HAP-1 (cell line): ENCODE results near the gene DMKN.

Experiments used
- DNase-seq, 2 experiments: peaks; one replicate each; pipeline ENCODE4 v3.0.0-alpha.2; 2016 to 2020; ENCODE audit warnings: low spot score in 2 of 2
- H3K27me3 ChIP-seq: fragments of 250-450 bp; sonication (Bioruptor Pico); 2 replicates; pipeline ENCODE4 v1.5.1; 2020; ENCODE audit warnings: low read depth, mild to moderate bottlenecking, moderate library complexity
- H3K36me3 ChIP-seq: fragments of 250-450 bp; sonication (Bioruptor Pico); replicated peaks from 2 replicates; pipeline ENCODE4 v1.5.1; 2020; ENCODE audit warnings: mild to moderate bottlenecking
- H3K4me1 ChIP-seq: fragments of 250-450 bp; sonication (Bioruptor Pico); 2 replicates; pipeline ENCODE4 v1.5.1; 2020; ENCODE audit warnings: mild to moderate bottlenecking
- H3K4me3 ChIP-seq: fragments of 250-450 bp; sonication (Bioruptor Pico); 2 replicates; pipeline ENCODE4 v1.5.1; 2020; ENCODE audit warnings: mild to moderate bottlenecking, moderate library complexity
- H3K9me3 ChIP-seq: fragments of 250-450 bp; sonication (Bioruptor Pico); 2 replicates; pipeline ENCODE4 v1.5.1; 2020; ENCODE audit warnings: mild to moderate bottlenecking, moderate library complexity
- in situ Hi-C: fragments of 300-500 bp; cut with MboI; formaldehyde crosslinking; loops from 3 replicates; pipeline ENCODE4 v1.14.3; 2020; ENCODE audit warnings: low sequenced_read_pairs, inconsistent platforms, mixed read lengths

Gene DMKN

GRCh38 chr19:35524181-35524837 is 10.9 kb upstream of the DMKN start:
- no peak overlapping the region for H3K4me3 ChIP-seq
- H3K36me3 ChIP-seq: no peaks in the 10 kb centered on the region

GRCh38 chr19:35522745-35523327 is 9.4 kb upstream of the DMKN start:
- peaks cover 8% of the 10 kb centered on the region for H3K4me1 ChIP-seq
- no peak overlapping the region for H3K4me3 ChIP-seq
- in situ Hi-C loops: no loop called here
- peaks cover 3% of the 10 kb centered on the region; the same call in 1 of the 2 replicates for H3K27me3 ChIP-seq
- H3K36me3 ChIP-seq: no peaks in the 10 kb centered on the region
- H3K9me3 ChIP-seq: no peaks in the 10 kb centered on the region
- no peak for DNase-seq

More at GRCh38 chr19:35524181-35524837, 10.9 kb upstream of the DMKN start:
- Histone ChIP-seq H3K4me1 (peaks cover 8% of the 10 kb centered on the region), H3K9me3 (no peaks in the 10 kb centered on the region), H3K27me3 (peaks cover 15% of the 10 kb centered on the region)
- DNase-seq: no peak
- in situ Hi-C loops: no loop called here

- H3K4me1 ChIP-seq: peaks cover 8% of the 10 kb centered on the region
- DNase-seq: peak; percentile 67 to 80
- H3K36me3 ChIP-seq: no peaks in the 10 kb centered on the region
- H3K27me3 ChIP-seq: peaks cover 3% of the 10 kb centered on the region; the same call in 1 of the 2 replicates
- no peak overlapping the region for H3K4me3 ChIP-seq
- no peaks in the 10 kb centered on the region for H3K9me3 ChIP-seq
- in situ Hi-C loops: no loop called here
Observed at GRCh38 chr19:35521124-35521743, 7.8 kb upstream of the DMKN start.

- DNase-seq: no peak
- in situ Hi-C loops: no loop called here
- Histone ChIP-seq H3K9me3 (no peaks in the 10 kb centered on the region), H3K4me1 (peaks cover 8% of the 10 kb centered on the region), H3K36me3 (no peaks in the 10 kb centered on the region), H3K4me3 (no peak overlapping the region), H3K27me3 (no peaks in the 10 kb centered on the region)
Observed at GRCh38 chr19:35519291-35519690, 5.8 kb upstream of the DMKN start.

GRCh38 chr19:35518313-35518712 is 4.9 kb upstream of the DMKN start:
- H3K36me3 ChIP-seq: no peaks in the 10 kb centered on the region
- H3K4me3 ChIP-seq: no peak overlapping the region
- in situ Hi-C loops: no loop called here
- H3K4me1 ChIP-seq: peaks cover 8% of the 10 kb centered on the region
- no peaks in the 10 kb centered on the region for H3K9me3 ChIP-seq
- DNase-seq: no peak
- no peaks in the 10 kb centered on the region for H3K27me3 ChIP-seq

GRCh38 chr19:35517342-35517741 is 3.9 kb upstream of the DMKN start:
- in situ Hi-C loops: no loop called here
- no peaks in the 10 kb centered on the region for H3K27me3 ChIP-seq
- DNase-seq: no peak
- H3K4me3 ChIP-seq: no peak overlapping the region
- H3K36me3 ChIP-seq: no peaks in the 10 kb centered on the region
- H3K4me1 ChIP-seq: peaks cover 8% of the 10 kb centered on the region
- H3K9me3 ChIP-seq: no peaks in the 10 kb centered on the region

GRCh38 chr19:35516310-35516709 is 2.9 kb upstream of the DMKN start:
- Histone ChIP-seq H3K4me3 (no peak overlapping the region), H3K36me3 (no peaks in the 10 kb centered on the region), H3K9me3 (no peaks in the 10 kb centered on the region), H3K4me1 (peaks cover 3% of the 10 kb centered on the region), H3K27me3 (no peaks in the 10 kb centered on the region)
- DNase-seq: no peak
- in situ Hi-C loops: no loop called here

GRCh38 chr19:35514282-35514809 is 897 bp upstream of the DMKN start:
- in situ Hi-C loops: no loop called here
- H3K4me1 ChIP-seq: no peaks in the 10 kb centered on the region
- H3K27me3 ChIP-seq: no peaks in the 10 kb centered on the region
- DNase-seq: no peak
- H3K36me3 ChIP-seq: no peaks in the 10 kb centered on the region
- no peaks in the 10 kb centered on the region for H3K9me3 ChIP-seq
- H3K4me3 ChIP-seq: no peak overlapping the region

GRCh38 chr19:35512831-35513627 is 420 bp downstream of the DMKN start:
- H3K36me3 ChIP-seq: peaks cover 2% of the 10 kb centered on the region; the same call in 1 of the 2 replicates
- no peak overlapping the region for H3K4me3 ChIP-seq
- DNase-seq: no peak
- in situ Hi-C loops: no loop called here
- H3K4me1 ChIP-seq: peaks cover 6% of the 10 kb centered on the region; the same call in 1 of the 2 replicates
- no peaks in the 10 kb centered on the region for H3K9me3 ChIP-seq
- no peaks in the 10 kb centered on the region for H3K27me3 ChIP-seq

- Histone ChIP-seq H3K27me3 (no peaks in the 10 kb centered on the region), H3K36me3 (peaks cover 5% of the 10 kb centered on the region; the same call in 1 of the 2 replicates), H3K9me3 (no peaks in the 10 kb centered on the region), H3K4me1 (peaks cover 6% of the 10 kb centered on the region; the same call in 1 of the 2 replicates), H3K4me3 (no peak overlapping the region)
- in situ Hi-C loops: no loop called here
- DNase-seq: no peak
Observed at GRCh38 chr19:35511337-35511736, 2.1 kb downstream of the DMKN start.

GRCh38 chr19:35510626-35510964 is 2.9 kb downstream of the DMKN start:
- no peaks in the 10 kb centered on the region for H3K27me3 ChIP-seq
- peaks cover 9% of the 10 kb centered on the region for H3K36me3 ChIP-seq
- in situ Hi-C loops: no loop called here
- peaks cover 6% of the 10 kb centered on the region; the same call in 1 of the 2 replicates for H3K4me1 ChIP-seq
- DNase-seq: no peak
- H3K4me3 ChIP-seq: peak overlapping the region; percentile 47
- H3K9me3 ChIP-seq: no peaks in the 10 kb centered on the region

- peaks cover 15% of the 10 kb centered on the region for H3K36me3 ChIP-seq
- H3K9me3 ChIP-seq: no peaks in the 10 kb centered on the region
- peaks cover 6% of the 10 kb centered on the region; the same call in 1 of the 2 replicates for H3K4me1 ChIP-seq
- in situ Hi-C loops: no loop called here
- DNase-seq: peak; percentile 69 to 93
- no peaks in the 10 kb centered on the region for H3K27me3 ChIP-seq
- peak overlapping the region; percentile 47 for H3K4me3 ChIP-seq
Observed at GRCh38 chr19:35509861-35510625, 3.4 kb downstream of the DMKN start.
